ENCODE data around the gene SLC7A14.

GRCh38 chr3:170467007-170467406 lies 118.9 kb downstream of the SLC7A14 start:
- TF ChIP-seq EZH2 (IDR thresholded peaks at IDR 0.05; ENCODE audit: insufficient read depth, poor library complexity, severe bottlenecking), result no peak
- TF ChIP-seq EZH2phosphoT487 (IDR thresholded peaks at IDR 0.05; ENCODE audit: insufficient read depth, low read depth), result no peak

Data from GM23248 (cell line).